Measurements from ENCODE around the gene DOK5. TPM values are rescaled to one million over a fixed set of nuclear protein-coding genes. Genes with fewer than 3 reads are reported as not detected.

The DOK5 gene
- total and polyA plus RNA-seq, 5 donors from 2014 or later, result 0.11 to 0.36 (median 0.26) TPM; not detected in 2

DNA sequence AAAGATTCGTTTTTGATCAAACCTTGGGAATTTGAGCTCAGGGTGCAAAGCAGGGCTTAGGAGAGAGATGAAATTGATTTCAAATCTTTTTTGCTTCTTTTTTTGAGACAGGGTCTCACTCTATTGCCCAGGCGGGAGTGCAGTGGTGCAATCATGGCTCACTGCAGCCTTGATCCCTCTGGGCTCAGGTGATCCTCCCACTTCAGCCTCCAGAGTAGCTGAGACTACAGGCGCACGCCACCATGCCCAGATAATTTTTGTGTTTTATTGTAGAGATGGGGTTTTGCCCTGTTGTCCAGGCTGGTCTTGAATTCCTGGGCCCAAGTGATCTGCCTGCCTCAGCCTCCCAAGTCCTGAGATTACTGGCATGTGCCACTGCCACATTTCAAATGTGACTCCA lies 58.7 kb downstream of the DOK5 start:
- H3K27me3 Mint-ChIP-seq, result no peaks in the 10 kb centered on the region
- H3K4me3 Mint-ChIP-seq, result no peak overlapping the region
- Histone ChIP-seq H3K4me1 (ENCODE audit: control insufficient read depth, insufficient read depth, low read length, poor library complexity, severe bottlenecking) (no peaks in the 10 kb centered on the region), H3K4me3 (ENCODE audit: low read depth, low read length) (no peak overlapping the region), H3K27ac (ENCODE audit: insufficient read depth, low read length, poor library complexity, severe bottlenecking) (no peak overlapping the region), H3K36me3 (ENCODE audit: control insufficient read depth, insufficient read depth, low read length) (no peaks in the 10 kb centered on the region), H3K27me3 (ENCODE audit: control insufficient read depth, insufficient read depth, low read length) (no peaks in the 10 kb centered on the region), H3K9me3 (ENCODE audit: control insufficient read depth in 2 of 2, low read length in 2 of 2) (no peaks in the 10 kb centered on the region)
- no peak overlapping the region for H3K27ac Mint-ChIP-seq
- H3K36me3 Mint-ChIP-seq, result no peaks in the 10 kb centered on the region
- H3K9me3 Mint-ChIP-seq, result peaks cover 0 to 9% (median 3%) of the 10 kb centered on the region in 7 donors
- DNase-seq (no peak), ATAC-seq (ENCODE audit: low read depth in 2 of 2) (no peak)
- H3K4me1 Mint-ChIP-seq, result no peaks in the 10 kb centered on the region

DNA sequence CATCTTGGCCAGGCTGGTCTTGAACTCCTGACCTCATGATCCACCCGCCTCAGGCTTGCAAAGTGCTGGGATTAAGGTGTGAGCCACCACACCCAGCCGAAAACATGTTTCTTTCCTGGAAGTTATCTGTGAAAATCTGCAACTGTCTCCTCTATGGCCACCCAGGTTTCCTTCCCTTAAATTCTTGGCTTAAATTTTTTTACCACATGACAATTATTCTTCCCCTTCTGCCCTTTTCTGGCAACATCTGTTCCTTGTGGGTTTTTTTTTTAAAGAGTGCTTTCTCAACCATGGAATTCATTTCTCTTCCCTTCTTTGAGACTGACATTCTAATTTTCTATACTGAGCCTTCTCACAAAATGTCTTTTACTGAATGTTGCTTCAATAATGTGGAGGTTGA lies 59.6 kb downstream of the DOK5 start:
- ATAC-seq (ENCODE audit: low read depth in 2 of 2), result no peak
- no peaks in the 10 kb centered on the region for H3K4me1 Mint-ChIP-seq
- H3K27me3 Mint-ChIP-seq, result no peaks in the 10 kb centered on the region
- no peak overlapping the region for H3K4me3 ChIP-seq (ENCODE audit: low read depth, low read length)
- H3K27ac Mint-ChIP-seq, result no peak overlapping the region
- H3K9me3 Mint-ChIP-seq, result peaks cover 0 to 12% (median 4%) of the 10 kb centered on the region in 7 donors
- no peaks in the 10 kb centered on the region for H3K27me3 ChIP-seq (ENCODE audit: control insufficient read depth, insufficient read depth, low read length)
- H3K36me3 Mint-ChIP-seq, result no peaks in the 10 kb centered on the region
- DNase-seq, result no peak
- H3K9me3 ChIP-seq (ENCODE audit: control insufficient read depth in 2 of 2, low read length in 2 of 2), result no peaks in the 10 kb centered on the region
- H3K4me3 Mint-ChIP-seq, result no peak overlapping the region
- no peaks in the 10 kb centered on the region for H3K36me3 ChIP-seq (ENCODE audit: control insufficient read depth, insufficient read depth, low read length)
- no peaks in the 10 kb centered on the region for H3K4me1 ChIP-seq (ENCODE audit: control insufficient read depth, insufficient read depth, low read length, poor library complexity, severe bottlenecking)
- H3K27ac ChIP-seq (ENCODE audit: insufficient read depth, low read length, poor library complexity, severe bottlenecking), result no peak overlapping the region

DNA sequence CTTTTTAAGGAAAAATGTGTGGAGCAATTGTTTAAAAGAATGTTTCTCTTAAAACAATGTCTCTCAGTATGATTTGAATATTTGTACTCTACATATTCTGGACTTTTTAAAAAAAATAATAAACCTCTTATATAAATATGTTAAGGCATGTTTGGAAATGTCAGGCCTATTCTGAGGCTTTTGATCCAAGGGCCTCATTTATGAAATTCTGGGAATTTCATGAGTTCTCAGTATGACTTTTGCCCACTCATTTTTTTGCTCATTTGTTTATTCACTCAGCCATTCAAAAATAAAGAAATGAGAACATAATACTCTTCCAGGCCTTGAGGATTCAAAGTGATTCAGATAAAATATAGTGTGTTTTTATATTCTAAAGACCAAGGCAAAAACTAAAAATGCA lies 60.4 kb downstream of the DOK5 start:
- Mint-ChIP-seq H3K27me3 (no peaks in the 10 kb centered on the region), H3K27ac (no peak overlapping the region), H3K9me3 (peaks cover 0 to 12% (median 4%) of the 10 kb centered on the region in 7 donors), H3K4me3 (no peak overlapping the region), H3K4me1 (no peaks in the 10 kb centered on the region), H3K36me3 (no peaks in the 10 kb centered on the region)
- ATAC-seq (ENCODE audit: low read depth in 2 of 2), result no peak
- no peaks in the 10 kb centered on the region for H3K9me3 ChIP-seq (ENCODE audit: control insufficient read depth in 2 of 2, low read length in 2 of 2)
- DNase-seq, result no peak
- no peak overlapping the region for H3K4me3 ChIP-seq (ENCODE audit: low read depth, low read length)
- no peaks in the 10 kb centered on the region for H3K36me3 ChIP-seq (ENCODE audit: control insufficient read depth, insufficient read depth, low read length)
- no peak overlapping the region for H3K27ac ChIP-seq (ENCODE audit: insufficient read depth, low read length, poor library complexity, severe bottlenecking)
- H3K27me3 ChIP-seq (ENCODE audit: control insufficient read depth, insufficient read depth, low read length), result no peaks in the 10 kb centered on the region
- no peaks in the 10 kb centered on the region for H3K4me1 ChIP-seq (ENCODE audit: control insufficient read depth, insufficient read depth, low read length, poor library complexity, severe bottlenecking)

DNA sequence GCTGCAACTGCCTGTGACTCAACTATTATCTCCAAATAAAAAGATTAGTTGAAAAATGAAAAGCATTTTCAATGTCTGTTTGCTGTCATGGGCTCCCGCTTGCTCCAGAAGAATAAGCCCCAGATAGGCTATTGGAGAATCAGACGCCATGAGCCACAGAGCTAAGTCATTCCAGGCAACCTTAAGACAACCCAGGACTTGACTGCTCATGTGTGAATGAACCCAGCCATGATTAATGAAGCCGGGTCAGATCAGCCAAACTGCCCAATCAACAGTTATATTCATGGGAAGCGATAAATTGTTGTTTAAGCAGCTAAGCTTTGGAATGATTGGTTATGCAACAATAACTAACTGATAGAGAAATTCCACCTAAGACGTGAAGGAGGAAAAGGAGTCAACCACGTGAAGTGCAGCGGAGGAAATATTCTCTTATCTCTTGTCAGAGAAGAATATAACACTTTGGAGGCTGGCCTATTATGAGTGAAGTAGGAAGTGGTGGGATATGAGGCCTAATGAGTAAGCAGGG lies 64.2 kb downstream of the DOK5 start:
- Histone ChIP-seq H3K4me1 (ENCODE audit: control insufficient read depth, insufficient read depth, low read length, poor library complexity, severe bottlenecking) (no peaks in the 10 kb centered on the region), H3K27ac (ENCODE audit: insufficient read depth, low read length, poor library complexity, severe bottlenecking) (no peak overlapping the region), H3K27me3 (ENCODE audit: control insufficient read depth, insufficient read depth, low read length) (no peaks in the 10 kb centered on the region), H3K36me3 (ENCODE audit: control insufficient read depth, insufficient read depth, low read length) (no peaks in the 10 kb centered on the region), H3K4me3 (ENCODE audit: low read depth, low read length) (no peak overlapping the region), H3K9me3 (ENCODE audit: control insufficient read depth in 2 of 2, low read length in 2 of 2) (no peaks in the 10 kb centered on the region)
- DNase-seq (no peak), ATAC-seq (ENCODE audit: low read depth in 2 of 2) (no peak)
- Mint-ChIP-seq H3K27ac (no peak overlapping the region), H3K9me3 (peaks cover 0 to 12% (median 4%) of the 10 kb centered on the region in 7 donors), H3K27me3 (peaks cover 4% of the 10 kb centered on the region), H3K4me3 (no peak overlapping the region), H3K4me1 (no peaks in the 10 kb centered on the region), H3K36me3 (no peaks in the 10 kb centered on the region)

DNA sequence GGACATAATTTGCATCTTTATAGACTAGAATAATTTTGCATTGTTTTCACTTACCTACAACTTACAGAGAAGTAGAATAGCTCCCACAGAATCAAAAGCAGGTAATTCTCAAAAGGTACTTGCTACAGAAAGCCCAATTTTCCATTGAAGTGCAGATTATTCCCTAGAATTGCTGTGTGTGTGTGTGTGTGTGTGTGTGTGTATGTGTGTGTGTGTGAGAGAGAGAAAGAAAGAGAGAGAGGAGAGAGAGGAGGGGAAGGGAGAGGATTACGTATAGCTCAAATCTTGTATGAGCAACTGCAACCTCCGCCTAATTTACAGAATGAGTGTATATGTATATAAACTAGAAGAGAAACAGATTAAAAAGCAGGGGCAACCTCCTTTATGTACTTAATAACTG lies 68.0 kb downstream of the DOK5 start:
- Mint-ChIP-seq H3K36me3 (no peaks in the 10 kb centered on the region), H3K9me3 (peaks cover 0 to 6% (median 3%) of the 10 kb centered on the region in 7 donors), H3K4me3 (no peak overlapping the region), H3K27ac (no peak overlapping the region), H3K27me3 (peaks cover 4% of the 10 kb centered on the region), H3K4me1 (no peaks in the 10 kb centered on the region)
- H3K27me3 ChIP-seq (ENCODE audit: control insufficient read depth, insufficient read depth, low read length), result no peaks in the 10 kb centered on the region
- ATAC-seq (ENCODE audit: low read depth in 2 of 2), result no peak
- no peaks in the 10 kb centered on the region for H3K4me1 ChIP-seq (ENCODE audit: control insufficient read depth, insufficient read depth, low read length, poor library complexity, severe bottlenecking)
- H3K9me3 ChIP-seq (ENCODE audit: control insufficient read depth in 2 of 2, low read length in 2 of 2), result no peaks in the 10 kb centered on the region
- H3K4me3 ChIP-seq (ENCODE audit: low read depth, low read length), result no peak overlapping the region
- no peak overlapping the region for H3K27ac ChIP-seq (ENCODE audit: insufficient read depth, low read length, poor library complexity, severe bottlenecking)
- no peaks in the 10 kb centered on the region for H3K36me3 ChIP-seq (ENCODE audit: control insufficient read depth, insufficient read depth, low read length)
- DNase-seq, result no peak

GRCh38 chr20:54545676-54546358 lies 70.4 kb downstream of the DOK5 start:
- Mint-ChIP-seq H3K4me3 (no peak overlapping the region), H3K27ac (no peak overlapping the region), H3K4me1 (no peaks in the 10 kb centered on the region), H3K9me3 (peaks cover 0 to 3% (median 0%) of the 10 kb centered on the region in 7 donors), H3K27me3 (peaks cover 4% of the 10 kb centered on the region), H3K36me3 (no peaks in the 10 kb centered on the region)
- Histone ChIP-seq H3K4me1 (ENCODE audit: control insufficient read depth, insufficient read depth, low read length, poor library complexity, severe bottlenecking) (no peaks in the 10 kb centered on the region), H3K36me3 (ENCODE audit: control insufficient read depth, insufficient read depth, low read length) (no peaks in the 10 kb centered on the region), H3K9me3 (ENCODE audit: control insufficient read depth in 2 of 2, low read length in 2 of 2) (no peaks in the 10 kb centered on the region), H3K27ac (ENCODE audit: insufficient read depth, low read length, poor library complexity, severe bottlenecking) (no peak overlapping the region), H3K27me3 (ENCODE audit: control insufficient read depth, insufficient read depth, low read length) (no peaks in the 10 kb centered on the region), H3K4me3 (ENCODE audit: low read depth, low read length) (no peak overlapping the region)
- no peak for ATAC-seq (ENCODE audit: low read depth in 2 of 2)
- DNase-seq, result no peak

- Histone ChIP-seq H3K4me1 (ENCODE audit: control insufficient read depth, insufficient read depth, low read length, poor library complexity, severe bottlenecking) (no peaks in the 10 kb centered on the region), H3K4me3 (ENCODE audit: low read depth, low read length) (no peak overlapping the region), H3K27ac (ENCODE audit: insufficient read depth, low read length, poor library complexity, severe bottlenecking) (no peak overlapping the region), H3K27me3 (ENCODE audit: control insufficient read depth, insufficient read depth, low read length) (no peaks in the 10 kb centered on the region), H3K9me3 (ENCODE audit: control insufficient read depth in 2 of 2, low read length in 2 of 2) (no peaks in the 10 kb centered on the region), H3K36me3 (ENCODE audit: control insufficient read depth, insufficient read depth, low read length) (no peaks in the 10 kb centered on the region)
- no peaks in the 10 kb centered on the region for H3K36me3 Mint-ChIP-seq
- H3K9me3 Mint-ChIP-seq, result peaks cover 0 to 2% (median 0%) of the 10 kb centered on the region in 7 donors
- no peak overlapping the region for H3K27ac Mint-ChIP-seq
- DNase-seq, result no peak
- no peak overlapping the region for H3K4me3 Mint-ChIP-seq
- no peaks in the 10 kb centered on the region for H3K4me1 Mint-ChIP-seq
- H3K27me3 Mint-ChIP-seq, result peaks cover 4% of the 10 kb centered on the region
- no peak for ATAC-seq (ENCODE audit: low read depth in 2 of 2)
Measured at GRCh38 chr20:54548849-54549248, 73.5 kb downstream of the DOK5 start.

Data from CD4-positive, CD25-positive, alpha-beta regulatory T cell (primary cell).